SK-N-SH (cell line): Measurements from ENCODE around the gene MCF2L. TPM values are rescaled to one million over a fixed set of nuclear protein-coding genes. Genes with fewer than 3 reads are reported as not detected.

Experiments
- CTCF ChIA-PET: fragments of 300-600, 350-600 bp; formaldehyde crosslinking; extraction: SDS; loops from one replicate; lab custom pipeline; 2021; lab: Yijun Ruan, JAX
- POLR2A ChIA-PET: fragments of 350-600 bp; sonication (Branson Sonifier 250); formaldehyde crosslinking; extraction: SDS; loops from one replicate; lab custom pipeline; 2020; ENCODE audit warnings: antibody characterized with exemption, inconsistent platforms; lab: Yijun Ruan, JAX
- DNase-seq: peaks from one replicate; pipeline ENCODE4 v3.0.0; 2012
- H2AFZ ChIP-seq: fragments of 200-600 bp; sonication (generic); 2 replicates; pipeline ENCODE4 v1.8.1; 2016; ENCODE audit warnings: antibody characterized with exemption, mild to moderate bottlenecking, low read depth
- H3F3A ChIP-seq: fragments of 200-600 bp; sonication (generic); replicated peaks from 2 replicates; pipeline ENCODE3; 2016; ENCODE audit warnings: antibody characterized with exemption, mild to moderate bottlenecking; ENCODE audit not compliant: insufficient read depth
- H3K27ac ChIP-seq, 2 experiments: fragments of 200-500 bp in 1 of 2; fragments of 200-600 bp in 1 of 2; sonication (Bioruptor generic) in 1 of 2; sonication (generic), shearing (Covaris generic) in 1 of 2; 2 replicates each; pipeline versions ENCODE4 v1.5.1 to v1.6.1; 2014 to 2016; ENCODE audit warnings: low read depth in 2 of 2, inconsistent platforms in 1 of 2, low read length in 1 of 2, mild to moderate bottlenecking in 1 of 2, mixed read lengths in 1 of 2
- H3K27me3 ChIP-seq: fragments of 200-600 bp; sonication (generic), shearing (Covaris generic); 2 replicates; pipeline ENCODE4 v1.6.1; 2016; ENCODE audit warnings: mixed run types; ENCODE audit not compliant: insufficient read depth
- H3K36me3 ChIP-seq, 2 experiments: fragments of 200-500 bp in 1 of 2; fragments of 200-600 bp in 1 of 2; sonication (Bioruptor generic) in 1 of 2; sonication (generic) in 1 of 2; replicated peaks in 1 of 2; 2 replicates each; pipeline versions ENCODE3 to v1.5.1; 2014 to 2016; ENCODE audit warnings: low read length in 1 of 2, mild to moderate bottlenecking in 1 of 2; ENCODE audit not compliant: insufficient read depth in 2 of 2, control insufficient read depth in 1 of 2
- H3K4me1 ChIP-seq, 2 experiments: fragments of 200-500 bp in 1 of 2; fragments of 200-600 bp in 1 of 2; sonication (Bioruptor generic) in 1 of 2; sonication (generic), shearing (Covaris generic) in 1 of 2; 2 replicates each; pipeline versions ENCODE4 v1.5.1 to v1.6.1; 2014 to 2016; ENCODE audit warnings: low read depth in 1 of 2, low read length in 1 of 2, mixed run types in 1 of 2; ENCODE audit not compliant: insufficient read depth in 2 of 2, control insufficient read depth in 1 of 2
- H3K4me2 ChIP-seq: fragments of 200-600 bp; sonication (generic), shearing (Covaris generic); 2 replicates; pipeline ENCODE4 v1.6.1; 2017; ENCODE audit warnings: mixed run types
- H3K4me3 ChIP-seq, 2 experiments: fragments of 200-500 bp in 1 of 2; fragments of 200-600 bp in 1 of 2; sonication (Bioruptor generic) in 1 of 2; sonication (generic), shearing (Covaris generic) in 1 of 2; 2 replicates each; pipeline versions ENCODE4 v1.5.1 to v1.8.1; 2014 to 2016; ENCODE audit warnings: low read depth in 2 of 2, inconsistent platforms in 1 of 2, low read length in 1 of 2, mild to moderate bottlenecking in 1 of 2, mixed read lengths in 1 of 2, moderate library complexity in 1 of 2
- H3K79me2 ChIP-seq: fragments of 200-600 bp; sonication (generic); 2 replicates; pipeline ENCODE4 v1.8.1; 2017; ENCODE audit warnings: mild to moderate bottlenecking; ENCODE audit not compliant: insufficient read depth
- H3K9ac ChIP-seq: fragments of 200-600 bp; sonication (generic); 2 replicates; pipeline ENCODE4 v1.6.1; 2017; ENCODE audit warnings: mixed run types
- H3K9me2 ChIP-seq: fragments of 200-600 bp; sonication (generic); 2 replicates; pipeline ENCODE4 v1.6.1; 2017; ENCODE audit warnings: mixed run types
- H3K9me3 ChIP-seq: fragments of 200-600 bp; sonication (generic); 2 replicates; pipeline ENCODE4 v1.6.1; 2017; ENCODE audit warnings: mixed run types, mild to moderate bottlenecking, moderate library complexity
- H4K20me1 ChIP-seq: fragments of 200-600 bp; sonication (generic); 2 replicates; pipeline ENCODE4 v1.6.1; 2017; ENCODE audit warnings: mild to moderate bottlenecking, mixed run types; ENCODE audit not compliant: insufficient read depth
- CHD2 ChIP-seq: fragments of 150-350 bp; IDR thresholded peaks from 2 replicates; pipeline ENCODE4 v1.6.1; 2018; ENCODE audit warnings: low read length; ENCODE audit not compliant: partially characterized antibody
- CTCF ChIP-seq: fragments of 200-600 bp; sonication (generic); IDR thresholded peaks from 2 replicates; pipeline ENCODE4 v1.6.1; 2017; ENCODE audit warnings: antibody characterized with exemption, mild to moderate bottlenecking, moderate library complexity
- ELF1 ChIP-seq: IDR thresholded peaks from 2 replicates; pipeline ENCODE4 v1.4.0; 2012
- EP300 ChIP-seq, 2 experiments: IDR thresholded peaks; 2 replicates each; pipeline versions ENCODE4 v1.4.0 to v1.6.1; 2012; ENCODE audit warnings: borderline replicate concordance in 1 of 2, low read depth in 1 of 2, low read length in 1 of 2
- FOSL2 ChIP-seq: IDR thresholded peaks from 2 replicates; pipeline ENCODE4 v1.4.0; 2012; ENCODE audit warnings: low read depth, mild to moderate bottlenecking, moderate library complexity, borderline replicate concordance
- FOXM1 ChIP-seq: IDR thresholded peaks from 2 replicates; pipeline ENCODE4 v1.4.0; 2012; ENCODE audit warnings: low read depth, mild to moderate bottlenecking
- GABPA ChIP-seq: IDR thresholded peaks from 2 replicates; pipeline ENCODE4 v1.4.0; 2012; ENCODE audit warnings: low read depth, mild to moderate bottlenecking
- IRF3 ChIP-seq: fragments of 150-350 bp; IDR thresholded peaks from 2 replicates; pipeline ENCODE4 v1.6.1; 2016; ENCODE audit warnings: mild to moderate bottlenecking, low read depth, low read length
- JUND ChIP-seq: IDR thresholded peaks from 2 replicates; pipeline ENCODE4 v1.4.0; 2012
- MXI1 ChIP-seq: IDR thresholded peaks from 2 replicates; pipeline ENCODE4 v1.6.1; 2012; ENCODE audit warnings: mild to moderate bottlenecking, low read depth, low read length, improper control_type of control experiment
- POLR2AphosphoS5 ChIP-seq: IDR thresholded peaks from 2 replicates; pipeline ENCODE4 v1.6.1; 2012; ENCODE audit warnings: low read depth, low read length
- RAD21 ChIP-seq: IDR thresholded peaks from 2 replicates; pipeline ENCODE4 v1.6.1; 2012; ENCODE audit warnings: mild to moderate bottlenecking, low read length
- RFX5 ChIP-seq: IDR thresholded peaks from 2 replicates; pipeline ENCODE4 v1.6.1; 2012; ENCODE audit warnings: mild to moderate bottlenecking, improper control_type of control experiment, low read length
- SIN3A ChIP-seq: IDR thresholded peaks from 2 replicates; pipeline ENCODE4 v1.6.1; 2012; ENCODE audit warnings: low read depth, mild to moderate bottlenecking, low read length, moderate library complexity, borderline replicate concordance
- SMC3 ChIP-seq: IDR thresholded peaks from 2 replicates; pipeline ENCODE4 v1.6.1; 2012; ENCODE audit warnings: low read depth, low read length, improper control_type of control experiment
- TCF12 ChIP-seq: IDR thresholded peaks from 2 replicates; pipeline ENCODE4 v1.4.0; 2012
- TEAD4 ChIP-seq: IDR thresholded peaks from 2 replicates; pipeline ENCODE4 v1.4.0; 2012; ENCODE audit warnings: mild to moderate bottlenecking, borderline replicate concordance; ENCODE audit not compliant: insufficient read depth
- USF1 ChIP-seq: IDR thresholded peaks from 2 replicates; pipeline ENCODE4 v1.4.0; 2012; ENCODE audit warnings: low read depth, borderline replicate concordance
- WGBS: methylation state at CpG from one replicate; pipeline ENCODE4 v1.1.6; 2017; ENCODE audit warnings: low lambda C conversion rate; 5-methylcytosine and 5-hydroxymethylcytosine counted together
- polyA plus RNA-seq, 3 experiments: library from polyadenylated mRNA; depleted of rRNA; stranded (reverse); fragments of >200 nt; gene quantifications; 2 replicates each; pipeline ENCODE4 v1.2.3, GENCODE V29; 2012

The MCF2L gene
- polyA plus RNA-seq, 1 of the 3 experiments (the other 2 are of a cell fraction) = 0.56 TPM

- H2AFZ ChIP-seq = no peak overlapping the region
- TF ChIP-seq TCF12 = no peak
- no peak for TF ChIP-seq TEAD4
- TF ChIP-seq ELF1 = no peak
- no peak for TF ChIP-seq MXI1
- TF ChIP-seq RFX5 = no peak
- no peak for TF ChIP-seq CTCF
- no peak for TF ChIP-seq SMC3
- no peak for TF ChIP-seq POLR2AphosphoS5
- no peak for TF ChIP-seq RAD21
- no peak for TF ChIP-seq GABPA
- TF ChIP-seq FOSL2 = no peak
- no peak for TF ChIP-seq IRF3
- no peak for TF ChIP-seq SIN3A
- TF ChIP-seq FOXM1 = no peak
- no peak for TF ChIP-seq JUND
- TF ChIP-seq CHD2 = no peak
- no peak for TF ChIP-seq EP300 (IDR thresholded peaks at IDR 0.05; ENCODE audit: borderline replicate concordance in 1 of 2, low read depth in 1 of 2, low read length in 1 of 2)
- TF ChIP-seq USF1 = no peak
- no peaks in the 10 kb centered on the region for H3F3A ChIP-seq
- no peaks in the 10 kb centered on the region for H3K9me3 ChIP-seq
- peaks cover 4% of the 10 kb centered on the region; the same call in 1 of the 2 replicates for H3K27me3 ChIP-seq
- ChIA-PET POLR2A (interaction anchor here (2.7 to 4.2 kb wide), 2 partner anchors 20 to 33 kb away, joined by 21 to 34 read pairs; partner anchors contain the start of gene MCF2L), CTCF (interaction anchor here (0.6 to 3.7 kb wide), 23 partner anchors 12 to 103 kb away, joined by 3 to 70 read pairs (median 4); partner anchors contain the start of gene MCF2L)
- no peak overlapping the region for H3K4me3 ChIP-seq
- no peak overlapping the region for H3K27ac ChIP-seq
- no peak overlapping the region for H3K9ac ChIP-seq
- no peaks in the 10 kb centered on the region for H3K79me2 ChIP-seq
- H4K20me1 ChIP-seq = no peaks in the 10 kb centered on the region
- peaks cover 0 to 43% of the 10 kb centered on the region in 2 experiments; a peak in 2 of 4 replicates for H3K4me1 ChIP-seq
- DNase-seq = no peak
- 63% methylated on average over 4 of the region's 4 CpGs for WGBS
- no peaks in the 10 kb centered on the region for H3K36me3 ChIP-seq
- no peak overlapping the region for H3K4me2 ChIP-seq
- no peaks in the 10 kb centered on the region for H3K9me2 ChIP-seq
These were observed 33.9 kb downstream of the MCF2L start for GRCh38 chr13:113002913-113003290.
